Transverse colon (tissue), 4 donors: ENCODE measurements around the gene ADAM10. TPM values are rescaled to one million over a fixed set of nuclear protein-coding genes. Genes with fewer than 3 reads are reported as not detected.

ENCODE experiments used
- DNase-seq: peaks from one replicate; pipeline ENCODE4 v3.0.0-alpha.2; 2019
- H3K27ac ChIP-seq, 4 donors: fragments of 200-600 bp; sonication (generic); 2 replicates each; pipeline ENCODE4 v1.5.1; 2016 to 2018; ENCODE audit warnings: inconsistent platforms in 4 of 4
- H3K27me3 ChIP-seq: fragments of 200-600 bp; sonication (generic); 2 replicates; pipeline ENCODE4 v1.5.1; 2017; ENCODE audit warnings: inconsistent platforms
- H3K36me3 ChIP-seq, 4 donors: fragments of 200-600 bp; sonication (generic); 2 replicates each; pipeline ENCODE4 v1.5.1; 2017 to 2019; ENCODE audit warnings: inconsistent platforms in 4 of 4
- H3K4me1 ChIP-seq, 4 donors: fragments of 200-600 bp; sonication (generic); 2 replicates each; pipeline ENCODE4 v1.5.1; 2017 to 2020; ENCODE audit warnings: inconsistent platforms in 4 of 4
- H3K4me3 ChIP-seq, 4 donors: fragments of 200-600 bp; sonication (generic); 1 replicate in 1 of 4; 2 replicates in 3 of 4; pipeline versions ENCODE4 v1.5.1 to v1.6.1; 2017 to 2019; ENCODE audit warnings: inconsistent platforms in 4 of 4
- H3K9me3 ChIP-seq, 2 donors: fragments of 200-600 bp; sonication (generic); 2 replicates each; pipeline ENCODE4 v1.5.1; 2017 to 2019; ENCODE audit warnings: inconsistent platforms in 2 of 2
- CTCF ChIP-seq, 5 experiments: fragments of 200-600 bp in 3 of 5; fragments of 450-650 bp in 2 of 5; sonication (generic) in 3 of 5; IDR thresholded peaks; 1 replicate in 2 of 5; 2 replicates in 3 of 5; pipeline ENCODE4 v1.5.1; 2016 to 2017; ENCODE audit warnings: antibody characterized with exemption in 5 of 5, inconsistent platforms in 3 of 5, mild to moderate bottlenecking in 2 of 5, moderate library complexity in 1 of 5
- EP300 ChIP-seq: sonication (generic); formaldehyde crosslinking; IDR thresholded peaks from one replicate; pipeline ENCODE4 v1.6.1; 2017; ENCODE audit warnings: antibody characterized with exemption, low read depth
- POLR2A ChIP-seq: fragments of 450-650 bp; IDR thresholded peaks from one replicate; pipeline ENCODE4 v1.6.1; 2016; ENCODE audit warnings: antibody characterized with exemption, mild to moderate bottlenecking, moderate library complexity
- POLR2AphosphoS5 ChIP-seq, 3 donors: sonication (generic); formaldehyde crosslinking; IDR thresholded peaks; one replicate each; pipeline ENCODE4 v1.6.1; 2016; ENCODE audit warnings: antibody characterized with exemption in 3 of 3
- WGBS, 2 donors: methylation state at CpG; one replicate each; pipeline ENCODE4 v1.1.5; 2018; ENCODE audit warnings: low coverage in 1 of 2; 5-methylcytosine and 5-hydroxymethylcytosine counted together
- in situ Hi-C, 4 donors: fragments of 200-750 bp; cut with MboI; loops; one replicate each; pipeline versions ENCODE4 v1.15.0 to v1.15.1; 2017; ENCODE audit warnings: low sequenced_read_pairs in 3 of 4, low pct_ligation_motif_present in 1 of 4, low pct_unique_long_range_greater_than_20kb in 1 of 4
- intact Hi-C: fragments of 100-400 bp; cut with DNase I; formaldehyde crosslinking; loops from one replicate; pipeline ENCODE4 v1.15.1; 2023; ENCODE audit warnings: low total_unique reads
- total RNA-seq, 4 donors: library from RNA; depleted of rRNA; stranded (reverse); fragments of >200 nt; gene quantifications; one replicate each; pipeline ENCODE4 v1.1.0, GENCODE V29; 2016

ADAM10 gene
- total RNA-seq, 4 donors from 2014 or later = 45.3 to 941 (median 69.1) TPM

GRCh38 chr15:58631319-58631718 is 118.2 kb downstream of the ADAM10 start:
- in situ Hi-C loops (no loop called here), intact Hi-C loops (no loop called here)
- H3K27me3 ChIP-seq = no peaks in the 10 kb centered on the region
- TF ChIP-seq POLR2A = no peak
- TF ChIP-seq POLR2AphosphoS5 (IDR thresholded peaks at IDR 0.05) = no peak
- TF ChIP-seq EP300 = no peak
- no peak for TF ChIP-seq CTCF (IDR thresholded peaks at IDR 0.05)
- H3K36me3 ChIP-seq = peaks cover 0 to 4% (median under 1%) of the 10 kb centered on the region in 4 donors
- H3K9me3 ChIP-seq = no peaks in the 10 kb centered on the region
- H3K4me1 ChIP-seq = peaks cover 7 to 28% (median 14%) of the 10 kb centered on the region in 4 donors
- 98 to 100% methylated on average over 2 of the region's 2 CpGs for WGBS, 2 donors
- no peak overlapping the region for H3K4me3 ChIP-seq
- no peak for DNase-seq
- no peak overlapping the region for H3K27ac ChIP-seq

- Histone ChIP-seq H3K4me3 (no peak overlapping the region), H3K36me3 (peaks cover 0 to 13% (median 4%) of the 10 kb centered on the region in 4 donors), H3K4me1 (peaks cover 7 to 28% (median 14%) of the 10 kb centered on the region in 4 donors), H3K27ac (peak overlapping the region in 1 of 4 donors; percentile 85), H3K27me3 (no peaks in the 10 kb centered on the region), H3K9me3 (no peaks in the 10 kb centered on the region)
- in situ Hi-C loops (no loop called here), intact Hi-C loops (no loop called here)
- DNase-seq = no peak
- TF ChIP-seq POLR2AphosphoS5 (IDR thresholded peaks at IDR 0.05) (no peak), CTCF (IDR thresholded peaks at IDR 0.05) (no peak), EP300 (no peak), POLR2A (no peak)
- WGBS, 2 donors = 98 to 100% methylated on average over 1 to 6 of the region's 6 CpGs
These were observed 119.9 kb downstream of the ADAM10 start for GRCh38 chr15:58629625-58630024.

GRCh38 chr15:58628206-58628947 is 121.1 kb downstream of the ADAM10 start:
- Histone ChIP-seq H3K4me1 (peaks cover 7 to 28% (median 14%) of the 10 kb centered on the region in 4 donors), H3K4me3 (peak overlapping the region in 3 of 4 donors; percentile 5 to 43 (median 6)), H3K27ac (peak overlapping the region; percentile 63 to 85 (median 70)), H3K36me3 (peaks cover 0 to 13% (median 4%) of the 10 kb centered on the region in 4 donors), H3K9me3 (no peaks in the 10 kb centered on the region), H3K27me3 (no peaks in the 10 kb centered on the region)
- WGBS, 2 donors = 19 to 44% methylated on average over 3 of the region's 3 CpGs
- in situ Hi-C loops (no loop called here), intact Hi-C loops (no loop called here)
- TF ChIP-seq POLR2A (no peak), POLR2AphosphoS5 (IDR thresholded peaks at IDR 0.05) (no peak), EP300 (no peak), CTCF (IDR thresholded peaks at IDR 0.05) (no peak)
- no peak for DNase-seq

- H3K9me3 ChIP-seq = no peaks in the 10 kb centered on the region
- peaks cover 7 to 28% (median 14%) of the 10 kb centered on the region in 4 donors for H3K4me1 ChIP-seq
- no peak for DNase-seq
- in situ Hi-C loops = no loop called here
- 11 to 36% methylated on average over 1 of the region's 1 CpG for WGBS, 2 donors
- no peaks in the 10 kb centered on the region for H3K27me3 ChIP-seq
- intact Hi-C loops = no loop called here
- H3K27ac ChIP-seq = peak overlapping the region; percentile 63 to 85 (median 70)
- peak overlapping the region in 1 of 4 donors; percentile 43 for H3K4me3 ChIP-seq
- peaks cover 0 to 13% (median 2%) of the 10 kb centered on the region in 4 donors for H3K36me3 ChIP-seq
- TF ChIP-seq EP300 (no peak), CTCF (IDR thresholded peaks at IDR 0.05) (no peak), POLR2A (no peak), POLR2AphosphoS5 (IDR thresholded peaks at IDR 0.05) (no peak)
These were observed 121.8 kb downstream of the ADAM10 start for GRCh38 chr15:58627701-58628100.
